HG03460 (cell line): Measurements from ENCODE around the gene BDKRB2.

Experiments used
- ATAC-seq: cut with Tn5 transposase; IDR thresholded peaks from one replicate; pipeline ENCODE4 v1.9.1; 2021; ENCODE audit not compliant: unreplicated experiment

The BDKRB2 gene

DNA sequence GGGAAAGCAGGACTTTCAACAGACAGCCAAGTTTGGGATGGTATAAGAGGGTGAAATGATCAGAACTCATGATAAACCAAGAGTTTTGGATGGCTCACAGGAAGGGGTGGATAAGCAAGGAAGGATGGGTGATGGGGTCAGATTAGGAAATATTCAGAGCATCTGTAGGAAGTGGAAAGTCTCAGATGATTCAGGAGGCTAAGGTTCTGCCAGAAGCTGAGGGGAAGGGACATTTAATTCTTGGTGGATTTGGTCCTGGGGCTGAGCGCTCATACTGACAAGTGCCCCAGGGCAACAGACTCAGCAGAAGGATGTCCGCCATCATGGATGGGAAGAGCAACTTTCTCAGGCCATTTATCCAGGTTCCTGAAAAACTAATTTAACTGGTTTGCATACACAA is 28.4 kb upstream of the BDKRB2 start:
- ATAC-seq = no peak

DNA sequence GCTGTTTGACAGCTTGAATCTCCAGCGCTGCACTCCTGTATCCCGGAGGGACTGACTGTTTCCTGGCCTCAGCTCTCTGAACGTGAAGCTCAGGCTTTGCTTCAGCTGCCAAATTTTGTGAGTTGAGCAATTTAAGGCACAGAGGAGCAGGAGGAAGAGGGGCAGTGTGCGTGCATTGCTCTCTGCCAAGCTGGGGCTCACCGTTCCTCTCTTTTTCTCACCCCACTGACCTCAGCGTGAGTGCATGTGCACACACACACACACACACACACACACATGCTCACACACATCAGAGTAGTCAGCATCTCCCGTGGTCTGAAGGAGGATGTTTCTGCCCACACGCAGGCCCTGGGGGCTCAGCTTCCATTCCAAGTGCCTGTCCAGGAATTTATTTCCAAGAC is 27.8 kb upstream of the BDKRB2 start:
- ATAC-seq = no peak

DNA sequence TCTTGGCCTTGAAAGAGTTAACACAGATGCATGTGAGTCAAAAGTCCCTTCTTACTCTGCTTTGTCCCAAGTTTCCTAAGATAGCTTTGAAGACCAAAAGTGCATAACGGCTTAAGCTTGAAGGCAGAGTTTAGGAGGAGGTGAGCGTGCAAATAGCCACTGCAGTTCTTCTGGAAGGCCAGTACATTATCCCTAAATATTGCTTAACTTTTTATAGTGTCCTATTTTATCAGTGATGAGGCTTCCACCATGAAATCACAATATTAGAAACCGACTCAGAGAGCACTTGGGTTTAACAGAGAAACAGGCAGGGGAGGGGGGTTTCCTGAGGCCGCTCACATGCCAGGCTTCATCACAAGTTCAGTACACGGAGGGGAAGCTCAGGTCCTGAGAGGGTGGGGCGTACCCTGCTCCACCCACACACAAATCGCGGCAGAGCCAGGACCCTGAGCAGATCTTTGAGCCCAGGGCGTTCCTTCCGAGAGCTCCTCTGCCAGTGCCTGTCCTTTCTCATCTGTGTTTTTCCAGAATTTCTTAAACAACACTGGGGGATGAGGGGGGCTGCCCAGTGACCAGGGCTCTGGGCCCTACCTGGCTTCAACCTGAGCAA is 26.8 kb upstream of the BDKRB2 start:
- no peak for ATAC-seq

DNA sequence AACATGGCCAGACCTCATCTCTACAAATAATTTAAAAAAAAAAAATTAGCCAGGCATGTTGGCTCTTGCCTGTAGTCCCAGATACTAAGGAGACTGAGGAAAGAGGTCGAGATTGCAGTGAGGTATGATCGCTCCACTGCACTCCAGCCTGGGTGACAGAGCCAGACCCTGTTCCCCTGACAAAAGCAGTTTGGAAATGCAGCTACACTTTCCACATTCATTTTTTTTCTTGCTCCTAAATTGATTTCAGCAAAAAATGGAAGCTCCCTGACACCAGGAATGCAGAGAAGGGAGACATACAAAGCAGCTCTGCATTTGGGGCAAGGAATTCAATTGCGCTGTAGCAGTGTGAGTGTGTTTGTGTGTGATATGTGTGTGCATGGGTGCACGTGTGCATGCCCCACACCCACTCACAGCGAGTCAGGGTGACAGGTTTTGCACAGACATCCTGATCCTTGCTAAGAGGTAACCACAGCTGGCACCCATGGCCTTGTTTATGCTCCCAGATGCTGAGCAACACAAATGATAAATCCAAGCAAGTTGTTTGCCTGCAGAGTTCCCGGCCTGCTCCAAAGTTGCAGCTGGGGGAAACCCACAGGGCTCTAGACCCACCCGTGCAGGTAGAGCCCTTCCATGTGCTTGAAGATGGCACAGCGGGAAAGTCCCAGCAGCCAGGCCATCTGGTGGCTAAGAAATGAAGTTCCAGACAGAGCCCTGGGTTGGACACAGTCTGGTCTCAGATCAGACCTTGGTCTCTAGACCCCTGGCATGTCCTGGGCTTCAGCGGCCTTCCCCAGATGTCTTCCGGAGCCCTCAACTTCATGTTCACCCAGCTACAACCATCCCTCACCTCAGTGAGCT is 25.9 kb upstream of the BDKRB2 start:
- no peak for ATAC-seq

DNA sequence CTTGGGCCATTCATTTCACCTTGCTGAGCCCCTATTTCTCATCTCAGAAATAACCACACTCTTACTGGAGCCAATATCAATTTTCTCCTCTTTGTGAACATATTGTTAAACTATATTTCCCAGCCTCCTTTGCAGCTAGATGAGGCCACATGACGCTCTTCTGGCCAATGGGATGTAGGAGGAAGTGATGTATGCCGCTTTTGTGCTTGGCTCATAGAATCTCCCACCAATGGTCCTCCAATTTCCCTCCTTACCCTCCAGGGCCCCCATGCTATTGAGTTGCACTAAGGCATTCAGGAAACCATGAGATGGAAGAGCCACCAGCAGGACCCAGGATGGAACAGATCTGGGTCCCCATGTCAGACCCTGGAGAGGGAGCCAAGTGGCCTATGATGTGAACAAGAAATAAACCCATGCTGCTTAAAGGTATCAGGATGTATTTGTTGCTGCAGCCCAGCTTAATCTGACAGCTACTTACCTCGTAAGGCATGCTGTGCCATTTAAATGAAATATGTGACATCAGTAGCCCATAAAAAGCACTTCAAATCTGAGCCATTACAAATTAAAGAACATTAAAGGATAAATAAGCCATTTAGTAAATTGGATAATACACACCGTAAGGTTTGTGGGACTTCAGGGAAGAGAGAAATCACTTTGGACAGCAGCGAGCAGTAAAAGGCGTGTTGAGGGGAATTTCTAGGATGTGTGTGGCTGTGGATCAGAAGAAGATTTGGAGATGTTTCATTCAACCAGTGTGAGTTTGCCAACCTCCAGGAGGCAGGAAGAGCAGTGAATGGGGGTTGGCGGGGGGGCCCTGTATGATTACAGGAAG is 24.4 kb upstream of the BDKRB2 start:
- ATAC-seq = no peak

DNA sequence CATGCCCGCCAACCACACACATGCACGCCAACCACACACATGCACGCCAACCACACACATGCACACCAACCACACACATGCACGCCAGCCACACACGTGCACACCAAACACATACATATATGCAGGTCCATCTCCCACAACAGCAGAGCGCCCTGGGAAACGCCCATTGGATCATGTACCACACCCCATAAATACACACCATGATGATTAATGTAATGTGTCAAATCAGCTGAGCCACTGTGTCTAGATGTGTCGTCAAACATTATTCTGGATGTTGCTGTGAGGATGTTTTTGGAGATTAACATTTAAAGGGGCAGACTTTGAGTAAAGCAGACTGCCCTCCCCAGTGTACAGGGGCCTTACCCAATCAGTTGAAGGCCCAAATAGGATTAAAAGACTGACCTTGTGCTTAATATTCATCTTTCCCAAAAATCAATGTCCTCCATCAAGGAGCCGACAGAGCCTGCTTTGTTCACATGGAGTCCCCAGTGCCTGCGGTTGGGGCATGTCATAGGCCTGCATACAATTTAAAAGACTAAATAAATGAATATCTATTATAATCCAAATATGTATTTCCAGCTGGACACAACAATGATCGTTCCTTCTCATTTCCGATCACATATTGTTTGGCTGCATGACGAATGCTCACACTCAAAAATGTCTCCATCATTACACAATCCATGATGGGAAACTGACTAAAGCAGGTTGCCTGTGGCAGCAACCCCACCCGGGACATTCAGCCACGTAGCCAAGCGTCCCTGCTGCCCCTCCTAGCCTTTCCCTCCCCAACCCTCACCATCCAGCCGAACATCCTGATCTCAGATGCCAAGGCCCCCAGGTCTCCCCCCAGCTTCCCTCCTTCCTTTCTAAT is 23.2 kb upstream of the BDKRB2 start:
- ATAC-seq = no peak

DNA sequence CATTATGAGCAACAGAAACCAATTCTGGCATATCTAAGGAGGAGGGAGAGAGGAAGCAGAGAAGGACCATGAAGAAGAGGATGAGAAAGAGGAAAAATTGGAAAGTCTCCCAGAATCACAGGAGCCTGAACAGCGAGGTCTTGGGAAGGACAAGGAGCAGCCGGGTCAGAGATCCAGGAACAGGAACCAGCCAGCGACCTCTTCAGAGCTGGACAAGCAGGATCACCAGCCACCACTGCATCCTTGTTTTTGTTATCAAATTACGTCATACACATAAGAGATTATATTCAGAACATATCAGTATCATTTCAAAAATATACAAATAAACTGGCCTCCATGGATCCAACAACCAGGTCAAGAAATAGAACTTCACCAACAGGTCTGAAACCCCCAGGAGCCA is 22.1 kb upstream of the BDKRB2 start:
- ATAC-seq = no peak

DNA sequence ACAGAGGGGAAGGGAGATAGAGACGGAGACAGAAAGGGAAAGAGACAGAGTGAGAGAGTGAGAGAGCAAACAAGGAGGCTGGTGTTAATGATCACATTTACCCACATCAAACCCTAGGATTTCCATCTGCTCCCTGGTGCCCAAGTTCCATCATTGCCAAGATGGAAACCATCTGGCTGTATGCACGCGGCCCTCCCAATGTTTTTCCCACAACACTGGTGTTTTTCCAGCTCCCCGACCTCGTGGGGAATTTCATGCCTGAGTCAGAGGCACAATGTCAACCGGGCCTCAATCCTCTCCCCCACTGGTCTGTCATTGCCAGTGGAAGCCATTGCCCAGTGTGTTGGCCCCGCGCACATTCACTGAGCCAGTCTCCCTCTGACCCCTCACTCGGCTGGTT is 19.9 kb upstream of the BDKRB2 start:
- ATAC-seq = no peak

DNA sequence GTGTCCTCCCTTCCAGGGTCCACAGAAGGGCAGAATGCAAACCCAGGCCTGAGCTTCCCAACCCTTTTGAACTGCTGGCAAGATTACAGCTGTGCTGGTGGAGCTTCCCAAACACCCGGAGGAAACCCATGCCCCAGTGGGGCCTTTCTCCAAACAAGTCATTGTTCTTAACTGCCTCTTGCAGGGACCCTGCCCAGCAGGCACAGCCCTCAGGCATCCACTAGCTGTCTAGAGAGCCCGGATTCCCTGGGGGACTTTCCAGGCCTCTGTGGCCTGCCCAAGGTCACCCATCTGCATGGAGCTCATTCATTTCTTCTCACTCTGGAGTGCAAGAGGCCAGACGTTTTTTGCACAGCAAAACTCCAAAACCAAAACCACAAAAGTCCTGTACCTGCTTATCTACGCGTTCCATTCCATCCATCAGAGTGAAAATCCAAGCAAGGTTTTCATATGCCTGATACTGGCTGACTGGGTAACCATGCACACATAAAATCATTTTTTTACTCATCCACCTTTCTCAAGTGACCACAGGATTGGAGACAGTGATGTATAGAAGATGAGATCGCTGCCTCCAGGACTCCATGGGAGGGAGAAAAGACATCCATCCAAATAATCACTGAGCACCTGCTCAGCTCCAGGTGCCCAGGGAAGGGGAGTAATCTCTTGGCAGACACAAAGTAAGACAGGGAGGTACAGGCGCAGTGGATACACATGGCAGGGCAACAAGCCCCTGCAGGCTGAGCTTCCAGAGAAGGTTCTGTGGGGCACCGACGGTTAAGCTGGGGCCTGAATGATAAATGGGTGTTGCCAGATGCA is 17.2 kb upstream of the BDKRB2 start:
- ATAC-seq = no peak

DNA sequence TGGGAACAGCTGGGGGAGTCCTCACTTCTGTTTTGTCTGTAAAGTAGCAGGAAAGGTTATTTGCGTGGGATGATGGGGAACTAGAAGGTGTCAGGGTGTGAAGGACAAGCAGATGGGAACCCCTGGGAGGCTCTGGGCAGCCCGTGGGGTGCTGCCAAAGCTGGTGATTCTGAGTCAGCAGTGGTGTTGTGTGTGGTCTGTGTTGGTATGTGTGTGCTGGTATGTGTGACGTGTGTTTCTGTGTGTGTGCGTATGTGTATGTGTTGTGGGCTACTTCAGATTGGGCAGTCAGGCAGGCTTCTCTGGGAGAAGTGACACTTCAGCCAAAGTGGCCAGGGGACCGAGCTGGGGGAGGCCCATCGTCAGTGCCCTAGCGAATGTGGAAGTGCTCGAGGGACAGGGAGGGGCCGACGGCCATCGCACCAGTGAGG is 15.3 kb upstream of the BDKRB2 start:
- no peak for ATAC-seq

DNA sequence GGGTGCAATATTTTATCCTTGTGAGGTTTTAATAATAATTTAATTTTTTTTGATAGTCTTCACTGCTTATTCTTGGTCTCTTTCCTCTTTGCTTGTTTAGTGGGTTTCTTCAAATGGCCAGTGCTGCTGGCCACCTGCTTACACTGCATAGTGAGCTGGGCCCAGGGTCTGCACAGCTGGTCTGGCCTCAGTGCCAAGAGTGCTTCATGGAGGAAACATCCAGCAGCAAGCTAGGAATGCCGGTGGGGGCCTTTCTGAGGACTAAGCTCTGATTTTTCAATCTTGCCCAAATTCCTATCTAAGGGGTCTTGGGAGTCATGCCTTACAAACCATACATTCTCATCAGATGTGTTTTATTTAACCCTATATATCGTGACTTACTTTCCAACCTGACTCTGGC is 13.3 kb upstream of the BDKRB2 start:
- ATAC-seq = no peak

DNA sequence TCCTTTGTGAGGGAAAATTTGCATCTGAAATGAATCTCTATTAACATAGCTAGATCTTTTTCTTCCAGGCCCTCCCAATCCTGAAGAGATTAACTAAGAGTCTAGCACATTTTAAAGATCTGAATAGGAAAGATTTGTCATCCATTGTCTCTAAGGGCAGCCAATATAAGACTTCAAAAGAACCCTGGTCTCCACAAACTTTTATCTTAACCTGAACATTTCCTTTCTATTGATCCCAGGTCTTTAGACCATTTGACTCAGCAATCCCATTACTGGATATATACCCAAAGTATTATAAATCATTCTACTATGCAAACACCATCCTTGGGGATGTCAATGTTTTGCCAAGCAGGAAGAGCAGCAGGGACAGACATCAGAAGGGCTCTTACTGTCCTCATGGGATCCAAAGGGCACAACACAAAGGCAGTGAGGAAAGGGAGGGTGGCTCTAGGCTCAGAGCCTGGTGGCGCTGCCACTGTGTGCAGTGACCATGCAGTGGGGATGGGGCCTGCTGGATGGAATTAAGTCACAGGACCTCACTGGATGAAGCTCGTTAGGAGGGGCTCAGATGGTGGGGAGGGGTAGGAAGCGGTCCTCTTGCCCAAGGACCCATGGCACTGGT is 12.7 kb upstream of the BDKRB2 start:
- no peak for ATAC-seq

DNA sequence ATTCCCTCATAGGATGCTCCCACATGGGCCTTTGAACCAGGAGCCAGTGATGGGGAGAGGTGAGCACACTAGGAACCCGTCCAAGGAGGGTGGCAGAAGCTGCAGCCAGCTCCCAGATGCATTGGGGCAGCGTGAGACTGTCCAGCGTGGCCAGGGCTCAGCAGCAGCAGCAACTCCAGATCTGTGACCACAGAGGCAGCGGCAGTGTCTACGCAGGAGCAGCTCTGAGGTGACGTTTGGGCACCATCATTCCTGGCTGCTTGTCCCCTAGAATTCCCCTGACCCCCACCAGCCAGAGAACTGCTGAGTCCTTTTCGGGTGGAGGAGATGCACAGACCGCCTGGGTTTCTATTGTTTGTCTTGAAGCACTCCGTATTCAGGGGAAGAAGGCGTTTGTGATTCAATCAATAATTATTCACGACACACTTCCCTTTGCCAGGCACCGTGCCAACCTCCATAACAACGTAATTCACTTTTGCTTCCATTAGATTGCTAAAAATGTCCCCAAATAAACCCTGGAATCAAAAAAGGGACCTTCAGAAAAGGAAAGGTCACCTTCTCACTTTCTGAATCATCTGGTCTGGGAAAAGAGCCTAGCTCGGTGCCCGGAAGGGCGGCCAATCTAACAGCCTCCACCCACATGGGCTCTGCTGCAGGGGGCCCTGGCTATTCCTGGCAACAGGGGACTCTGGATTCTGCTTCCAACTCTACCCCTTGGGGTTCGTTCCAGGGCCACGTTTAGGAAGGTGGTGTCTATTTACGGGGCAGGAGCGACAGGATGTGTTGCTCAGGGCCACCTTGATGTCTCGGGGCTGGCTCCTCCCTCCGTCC is 11.4 kb upstream of the BDKRB2 start:
- ATAC-seq = no peak

DNA sequence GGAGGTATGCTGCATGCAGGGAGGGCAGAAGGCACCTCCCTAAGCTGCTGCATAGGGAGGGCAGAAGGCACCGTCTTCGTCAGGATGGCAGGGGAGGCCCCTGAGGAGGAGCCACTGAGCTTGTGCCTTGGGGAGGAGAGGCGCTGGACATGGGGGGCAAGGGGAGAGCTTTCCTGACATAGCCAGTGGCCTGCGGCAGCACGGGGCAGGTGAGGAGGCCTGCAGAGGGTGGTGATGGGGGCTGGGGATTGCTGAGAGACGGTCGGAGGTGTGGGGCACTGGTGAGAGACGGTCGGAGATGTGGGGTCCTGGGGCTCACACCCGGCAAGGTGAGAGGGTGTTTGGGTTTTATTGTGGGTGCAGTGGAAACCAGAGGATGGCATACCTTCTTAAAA is 10.4 kb upstream of the BDKRB2 start:
- no peak for ATAC-seq

DNA sequence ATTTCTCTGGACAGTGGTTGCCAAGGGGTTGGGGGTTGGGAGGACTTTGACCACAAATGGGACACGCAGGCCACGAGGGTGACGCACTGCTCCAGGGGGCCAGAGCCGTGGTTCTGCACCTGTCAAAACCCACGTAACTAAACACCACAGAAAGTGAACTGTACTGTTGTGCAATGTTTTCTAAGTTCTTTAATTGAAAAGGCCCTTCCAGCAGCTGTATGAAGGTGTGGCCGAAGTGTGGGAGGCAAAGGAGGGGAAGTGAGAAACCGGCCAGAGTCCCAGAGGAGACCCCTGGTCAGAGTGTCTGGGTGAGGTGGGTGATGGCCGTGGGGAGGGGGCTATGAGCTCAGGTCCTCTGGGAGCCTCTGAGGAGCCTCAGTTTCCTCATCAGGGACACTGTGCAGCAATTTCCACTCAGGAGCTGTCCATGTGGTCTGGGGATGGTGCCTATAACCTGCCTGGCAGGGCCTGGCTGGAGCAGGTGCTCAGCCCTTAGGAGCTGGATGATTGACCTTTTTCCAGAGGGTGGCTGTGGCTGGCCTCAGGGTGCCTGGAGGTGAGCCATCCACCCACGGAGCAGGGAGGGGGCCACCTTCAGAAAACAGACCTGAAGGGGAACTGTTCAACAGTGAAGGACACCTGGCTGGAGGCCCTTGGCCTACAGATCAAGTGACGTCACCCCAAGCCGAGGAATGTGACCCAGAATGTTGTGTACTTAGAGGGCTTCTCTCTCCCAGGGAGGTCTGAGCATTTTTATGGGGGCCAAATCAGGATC is 9.8 kb upstream of the BDKRB2 start:
- ATAC-seq = no peak

DNA sequence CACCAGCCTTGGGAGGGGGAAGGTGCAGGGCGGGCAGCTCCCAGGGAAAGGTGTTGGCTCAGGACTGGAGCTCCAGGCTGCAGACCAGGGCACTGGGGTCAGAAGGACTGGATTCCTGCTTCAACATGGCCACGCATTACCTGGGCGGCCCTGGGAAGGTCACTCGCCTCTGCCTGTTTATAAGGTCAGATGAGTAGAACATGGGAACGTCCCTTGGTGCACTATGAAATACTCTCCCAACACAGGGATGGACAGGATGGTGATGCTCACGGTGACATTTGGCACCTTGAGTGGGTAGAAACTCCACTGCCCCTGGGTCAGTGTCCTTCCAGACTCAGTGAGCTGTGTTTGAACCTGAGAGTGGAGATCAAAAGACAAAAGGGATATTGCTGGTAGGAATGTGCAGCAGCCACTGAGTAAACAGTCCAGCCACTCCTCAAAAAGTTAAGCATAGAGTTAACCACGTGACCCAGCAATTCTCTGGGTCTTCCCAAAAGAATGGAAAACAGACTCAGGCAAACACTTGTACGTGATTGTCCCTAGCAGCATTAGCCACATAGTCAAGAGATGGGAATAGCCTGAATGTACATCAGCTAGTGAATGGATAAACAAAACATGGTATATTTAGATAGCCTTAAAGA is 9.1 kb upstream of the BDKRB2 start:
- ATAC-seq = no peak

DNA sequence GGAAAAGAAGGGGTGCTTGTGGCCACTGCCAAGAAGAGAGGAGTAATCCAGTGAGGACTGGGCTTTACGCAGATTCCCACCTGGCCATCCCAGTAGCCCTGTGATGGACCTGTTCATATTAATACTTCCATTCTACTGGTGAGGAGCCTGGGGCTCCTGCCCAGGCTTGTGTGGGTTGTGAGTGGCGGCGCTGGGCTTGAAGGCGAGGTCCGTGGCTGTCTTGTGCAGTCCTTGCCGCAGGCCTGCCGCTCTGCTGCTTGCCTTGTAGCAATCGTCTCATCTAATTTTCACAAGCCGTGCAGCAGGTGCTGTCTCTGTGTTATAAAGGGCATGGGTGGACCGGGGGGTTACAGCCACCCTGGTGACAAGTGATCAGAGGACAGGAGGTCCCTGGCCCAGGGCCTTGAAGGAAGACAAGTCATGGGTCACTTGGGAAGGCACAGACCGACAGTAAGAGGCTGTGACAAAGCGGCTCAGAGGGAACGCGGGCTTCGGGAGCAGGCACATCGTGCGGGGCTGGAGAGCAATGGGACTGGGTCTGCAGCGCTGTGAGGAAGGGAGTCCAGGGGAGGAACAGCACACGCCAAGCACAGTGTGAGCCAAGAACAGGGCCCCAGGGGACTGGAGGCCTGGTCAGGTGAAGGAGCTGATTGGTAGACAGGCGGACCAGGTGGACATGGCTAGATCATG is 7.3 kb upstream of the BDKRB2 start:
- no peak for ATAC-seq
